ENCODE data around the gene SALL1. TPM values are rescaled to one million over a fixed set of nuclear protein-coding genes. Genes with fewer than 3 reads are reported as not detected.

The SALL1 gene
- polyA plus RNA-seq, 1 experiment: 5.4 TPM

GRCh38 chr16:51181503-51181811 lies 30.4 kb upstream of the SALL1 start:
- ChIA-PET POLR2A (no interaction called here), CTCF (interaction anchor here (1.4 kb wide), 1 partner anchor 11 kb away, joined by 3 read pairs; no protein-coding TSS in a partner anchor)
- TF ChIP-seq CTCF (IDR thresholded peaks at IDR 0.05; ENCODE audit: insufficient read depth, low read depth, low read length): no peak
- DNase-seq (ENCODE audit: low read depth): no peak
- Histone ChIP-seq H3K36me3 (ENCODE audit: control insufficient read depth, insufficient read depth, low read length) (no peaks in the 10 kb centered on the region), H3K27me3 (ENCODE audit: control insufficient read depth, insufficient read depth, low read length) (no peaks in the 10 kb centered on the region), H3K4me3 (ENCODE audit: low read depth, low read length) (no peak overlapping the region)

- ChIA-PET CTCF (interaction anchor here (1.4 to 1.9 kb wide), 2 partner anchors 11 to 13 kb away, joined by 3 to 6 read pairs; no protein-coding TSS in a partner anchor), POLR2A (no interaction called here)
- Histone ChIP-seq H3K36me3 (ENCODE audit: control insufficient read depth, insufficient read depth, low read length) (no peaks in the 10 kb centered on the region), H3K27me3 (ENCODE audit: control insufficient read depth, insufficient read depth, low read length) (no peaks in the 10 kb centered on the region), H3K4me3 (ENCODE audit: low read depth, low read length) (no peak overlapping the region)
- TF ChIP-seq CTCF (IDR thresholded peaks at IDR 0.05; ENCODE audit: insufficient read depth, low read depth, low read length): no peak
- no peak for DNase-seq (ENCODE audit: low read depth)
Measured at GRCh38 chr16:51180719-51181502, 29.8 kb upstream of the SALL1 start.

- Histone ChIP-seq H3K4me3 (ENCODE audit: low read depth, low read length) (no peak overlapping the region), H3K36me3 (ENCODE audit: control insufficient read depth, insufficient read depth, low read length) (no peaks in the 10 kb centered on the region), H3K27me3 (ENCODE audit: control insufficient read depth, insufficient read depth, low read length) (no peaks in the 10 kb centered on the region)
- ChIA-PET CTCF (no interaction called here), POLR2A (no interaction called here)
- no peak for TF ChIP-seq CTCF (IDR thresholded peaks at IDR 0.05; ENCODE audit: insufficient read depth, low read depth, low read length)
- no peak for DNase-seq (ENCODE audit: low read depth)
Measured at GRCh38 chr16:51175081-51175480, 24.0 kb upstream of the SALL1 start.

- Histone ChIP-seq H3K4me3 (ENCODE audit: low read depth, low read length) (no peak overlapping the region), H3K27me3 (ENCODE audit: control insufficient read depth, insufficient read depth, low read length) (no peaks in the 10 kb centered on the region), H3K36me3 (ENCODE audit: control insufficient read depth, insufficient read depth, low read length) (no peaks in the 10 kb centered on the region)
- TF ChIP-seq CTCF (IDR thresholded peaks at IDR 0.05; ENCODE audit: insufficient read depth, low read depth, low read length): no peak
- no peak for DNase-seq (ENCODE audit: low read depth)
- POLR2A ChIA-PET: no interaction called here
- CTCF ChIA-PET: no interaction called here
Measured at GRCh38 chr16:51172368-51172767, 21.3 kb upstream of the SALL1 start.

- no peak overlapping the region for H3K4me3 ChIP-seq (ENCODE audit: low read depth, low read length)
- no peaks in the 10 kb centered on the region for H3K27me3 ChIP-seq (ENCODE audit: control insufficient read depth, insufficient read depth, low read length)
- ChIA-PET CTCF (interaction anchor here (2.1 kb wide), 1 partner anchor 11 kb away, joined by 6 read pairs; no protein-coding TSS in a partner anchor), POLR2A (no interaction called here)
- no peak for TF ChIP-seq CTCF (IDR thresholded peaks at IDR 0.05; ENCODE audit: insufficient read depth, low read depth, low read length)
- no peak for DNase-seq (ENCODE audit: low read depth)
- H3K36me3 ChIP-seq (ENCODE audit: control insufficient read depth, insufficient read depth, low read length): no peaks in the 10 kb centered on the region
Measured at GRCh38 chr16:51168755-51169154, 17.7 kb upstream of the SALL1 start.

All from BJ (cell line).